Lung (tissue), 12 donors: ENCODE data around the gene SIGLEC14. TPM values are rescaled to one million over a fixed set of nuclear protein-coding genes. Genes with fewer than 3 reads are reported as not detected.

Source experiments
- ATAC-seq: fragments of 200-7000 bp; cut with Tn5 transposase; one replicate; pipeline ENCODE4 v1.9.1; 2020; ENCODE audit warnings: moderate number of reproducible peaks; ENCODE audit not compliant: insufficient read depth, low FRiP score
- DNase-seq, 3 donors: peaks; one replicate each; pipeline ENCODE4 v3.0.0-alpha.2; 2013 to 2017
- H3K27ac ChIP-seq, 2 donors: one replicate each; pipeline ENCODE4 v1.5.1; 2013; ENCODE audit warnings: mild to moderate bottlenecking in 2 of 2, moderate library complexity in 2 of 2, control low read depth in 1 of 2, inconsistent platforms in 1 of 2, low read depth in 1 of 2, low read length in 1 of 2
- H3K27me3 ChIP-seq, 3 donors: one replicate each; pipeline ENCODE4 v1.5.1; 2013; ENCODE audit warnings: low read length in 2 of 3; ENCODE audit not compliant: control insufficient read depth in 3 of 3, insufficient read depth in 3 of 3
- H3K36me3 ChIP-seq, 4 donors: one replicate each; pipeline ENCODE4 v1.5.1; 2013; ENCODE audit warnings: low read length in 4 of 4, mild to moderate bottlenecking in 1 of 4, moderate library complexity in 1 of 4; ENCODE audit not compliant: control insufficient read depth in 4 of 4, insufficient read depth in 4 of 4
- H3K4me1 ChIP-seq, 5 donors: one replicate each; pipeline ENCODE4 v1.5.1; 2013; ENCODE audit warnings: low read length in 5 of 5, mild to moderate bottlenecking in 2 of 5, moderate library complexity in 1 of 5; ENCODE audit not compliant: control insufficient read depth in 5 of 5, insufficient read depth in 5 of 5
- H3K4me3 ChIP-seq: one replicate; pipeline ENCODE4 v1.5.1; 2013; ENCODE audit warnings: mild to moderate bottlenecking, control low read depth, moderate library complexity
- H3K9ac ChIP-seq, 2 donors: one replicate each; pipeline ENCODE4 v1.5.1; 2013; ENCODE audit warnings: low read length in 2 of 2, control low read depth in 1 of 2; ENCODE audit not compliant: insufficient read depth in 1 of 2
- H3K9me3 ChIP-seq, 4 donors: one replicate each; pipeline ENCODE4 v1.5.1; 2013; ENCODE audit warnings: low read length in 3 of 4, mild to moderate bottlenecking in 1 of 4, moderate library complexity in 1 of 4; ENCODE audit not compliant: control insufficient read depth in 4 of 4, insufficient read depth in 3 of 4
- CTCF ChIP-seq: IDR thresholded peaks from 2 replicates; pipeline ENCODE4 v1.5.1; 2012; ENCODE audit warnings: mild to moderate bottlenecking; ENCODE audit errors: control extremely low read depth, extremely low read depth
- WGBS, 2 donors: extraction: QIAGEN DNeasy Blood & Tissue Kit; methylation state at CpG; one replicate each; pipeline ENCODE4 v1.1.7; 2013; 5-methylcytosine and 5-hydroxymethylcytosine counted together
- polyA plus RNA-seq, 2 donors: library from polyadenylated mRNA; stranded (reverse); fragments of 200-250 nt; gene quantifications; one replicate each; pipeline ENCODE4 v1.2.1, GENCODE V29; 2013
- total RNA-seq, 2 donors: library from RNA; depleted of rRNA in 1 of 2; stranded (reverse); fragments of >200 nt in 1 of 2; gene quantifications; one replicate each; pipeline ENCODE4 v1.2.1, GENCODE V29; 2014 to 2021
- donor health status: control.
- donor health status: control.
- donor health status: Bipolar disorder and iron deficiency.
- donor health status: healthy.
- donor health status: DM: yes; HTN: yes; CAD: no.

Gene SIGLEC14
- total and polyA plus RNA-seq, 4 donors = 2.7 to 101 (median 24.6) TPM

DNA sequence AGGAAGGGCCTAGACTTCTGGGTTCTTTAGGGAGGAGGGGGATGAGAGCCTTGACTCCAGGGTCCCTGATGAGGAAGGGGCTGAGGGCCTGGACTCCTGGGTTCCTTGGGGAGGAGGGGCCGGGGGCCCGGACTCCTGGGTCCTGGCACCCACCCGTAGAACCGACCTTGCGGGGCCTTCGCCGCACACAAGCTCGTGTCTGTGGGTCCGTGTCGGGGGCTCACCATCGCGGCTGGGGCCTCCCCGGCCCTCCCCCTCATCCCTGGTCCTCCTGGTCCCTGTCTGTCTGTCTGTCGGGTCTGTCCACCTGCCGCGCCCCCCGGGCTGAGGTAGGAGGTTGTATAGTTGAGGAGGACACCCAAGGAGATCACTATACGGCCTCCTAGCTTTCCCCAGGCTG, 45.8 kb upstream of the SIGLEC14 start:
- WGBS, 2 donors = 77 to 87% methylated on average over 18 of the region's 18 CpGs
- Histone ChIP-seq H3K27me3 (no peaks in the 10 kb centered on the region), H3K36me3 (peaks cover 3 to 28% (median 24%) of the 10 kb centered on the region in 4 donors), H3K4me3 (no peak overlapping the region), H3K4me1 (peaks cover 0 to 37% (median 10%) of the 10 kb centered on the region in 5 donors), H3K9me3 (no peaks in the 10 kb centered on the region), H3K27ac (peak overlapping the region in 1 of 2 donors; percentile 18), H3K9ac (no peak overlapping the region)
- ATAC-seq (no peak), DNase-seq (no peak)
- no peak for TF ChIP-seq CTCF

DNA sequence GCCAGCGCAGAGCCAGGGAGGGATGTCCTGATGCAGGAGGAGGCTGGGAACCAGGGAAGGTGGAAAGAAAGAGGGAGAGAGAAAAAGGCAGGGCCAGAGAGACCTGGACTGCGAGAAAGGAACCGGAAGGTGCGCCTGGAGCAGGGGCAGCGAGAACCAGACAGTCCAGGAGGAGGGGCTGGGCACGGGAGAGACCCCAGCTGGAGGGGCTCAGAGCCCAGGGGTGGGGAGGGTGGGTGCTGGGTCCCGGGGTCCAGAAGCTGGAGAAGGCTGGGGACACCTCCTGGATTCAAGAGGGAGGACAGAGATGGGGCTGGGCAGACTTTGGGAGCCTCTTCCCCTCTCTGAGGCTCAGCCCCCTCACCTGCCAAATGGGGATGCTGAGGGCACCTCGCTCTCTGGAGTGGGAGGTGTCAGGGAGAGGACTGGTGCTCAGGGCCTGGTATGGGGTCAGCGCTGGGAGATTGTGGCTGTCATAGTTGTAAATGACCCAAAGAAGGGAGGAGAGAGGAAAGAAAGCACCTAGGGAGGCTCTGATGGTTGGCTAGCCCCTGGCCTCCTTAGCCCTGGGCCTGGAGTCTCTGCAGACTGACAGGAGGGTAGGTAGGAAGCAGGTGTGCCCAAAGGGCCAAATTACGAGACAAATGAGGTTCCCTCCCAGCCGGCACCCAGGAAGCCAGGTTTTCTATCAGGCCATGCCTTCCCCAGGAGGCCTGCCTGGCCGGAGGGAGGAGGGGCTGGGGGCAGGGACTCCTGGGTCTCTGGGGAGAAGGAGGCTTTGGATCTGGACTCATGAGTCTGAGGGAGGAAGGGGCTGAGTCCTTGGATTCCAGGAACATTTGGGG, 45.2 kb upstream of the SIGLEC14 start:
- no peak for ATAC-seq
- peaks cover 0 to 40% (median 12%) of the 10 kb centered on the region in 5 donors for H3K4me1 ChIP-seq
- DNase-seq = peak in 1 of 3 donors; percentile 33

DNA sequence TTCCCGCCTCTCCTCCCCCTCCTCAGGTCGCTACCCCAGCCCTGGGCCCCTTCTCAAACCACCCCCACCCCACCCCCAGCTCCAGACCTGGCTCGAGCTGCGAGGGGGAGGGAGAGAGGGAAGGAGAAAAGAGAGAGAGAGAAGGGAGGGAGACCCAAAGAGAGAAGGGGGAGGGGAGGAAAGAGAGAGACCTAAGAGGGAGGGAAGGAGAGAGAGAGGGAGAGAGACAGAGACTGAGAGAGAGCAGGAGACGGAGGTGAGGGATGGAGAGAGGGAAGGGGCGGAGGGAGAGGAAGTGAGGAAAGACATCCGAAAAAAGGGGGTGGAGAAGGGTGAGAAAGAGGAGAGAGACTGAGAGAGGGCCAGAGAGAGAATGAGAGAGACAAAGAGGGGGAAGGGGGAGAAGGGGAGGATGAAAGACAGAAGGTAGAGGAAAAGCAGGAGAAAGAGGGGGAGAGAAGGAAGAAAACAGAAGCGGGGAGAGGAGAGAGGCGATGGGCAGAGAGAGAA, 44.5 kb upstream of the SIGLEC14 start:
- WGBS, 2 donors = 12 to 14% methylated on average over 7 to 9 of the region's 9 CpGs
- Histone ChIP-seq H3K9ac (peak overlapping the region; percentile 46 to 56), H3K9me3 (no peaks in the 10 kb centered on the region), H3K27ac (peak overlapping the region; percentile 35 to 97), H3K36me3 (peaks cover 0 to 24% (median 15%) of the 10 kb centered on the region in 4 donors), H3K27me3 (no peaks in the 10 kb centered on the region), H3K4me1 (peaks cover 0 to 40% (median 12%) of the 10 kb centered on the region in 5 donors), H3K4me3 (no peak overlapping the region)
- no peak for TF ChIP-seq CTCF
- ATAC-seq (no peak), DNase-seq (no peak)

More for the DNA sequence above, 45.2 kb upstream of the SIGLEC14 start:
- no peak for TF ChIP-seq CTCF
- Histone ChIP-seq H3K27ac (peak overlapping the region; percentile 35 to 97), H3K4me3 (no peak overlapping the region), H3K36me3 (peaks cover 3 to 24% (median 17%) of the 10 kb centered on the region in 4 donors), H3K27me3 (no peaks in the 10 kb centered on the region), H3K9me3 (no peaks in the 10 kb centered on the region), H3K9ac (peak overlapping the region; percentile 46 to 56)
- 45 to 53% methylated on average over 12 of the region's 12 CpGs for WGBS, 2 donors
